ENCODE data around the gene PAFAH2. TPM values are rescaled to one million over a fixed set of nuclear protein-coding genes. Genes with fewer than 3 reads are reported as not detected.
A peak's percentile ranks its signal among the peaks of the same experiment; 100 is the strongest.

Gene PAFAH2
- total and polyA plus RNA-seq, 2 of the 13 experiments (the other 11 are each of a cell fraction or from before 2014, with no cell fraction given) = 6.9 to 9.4 TPM

DNA sequence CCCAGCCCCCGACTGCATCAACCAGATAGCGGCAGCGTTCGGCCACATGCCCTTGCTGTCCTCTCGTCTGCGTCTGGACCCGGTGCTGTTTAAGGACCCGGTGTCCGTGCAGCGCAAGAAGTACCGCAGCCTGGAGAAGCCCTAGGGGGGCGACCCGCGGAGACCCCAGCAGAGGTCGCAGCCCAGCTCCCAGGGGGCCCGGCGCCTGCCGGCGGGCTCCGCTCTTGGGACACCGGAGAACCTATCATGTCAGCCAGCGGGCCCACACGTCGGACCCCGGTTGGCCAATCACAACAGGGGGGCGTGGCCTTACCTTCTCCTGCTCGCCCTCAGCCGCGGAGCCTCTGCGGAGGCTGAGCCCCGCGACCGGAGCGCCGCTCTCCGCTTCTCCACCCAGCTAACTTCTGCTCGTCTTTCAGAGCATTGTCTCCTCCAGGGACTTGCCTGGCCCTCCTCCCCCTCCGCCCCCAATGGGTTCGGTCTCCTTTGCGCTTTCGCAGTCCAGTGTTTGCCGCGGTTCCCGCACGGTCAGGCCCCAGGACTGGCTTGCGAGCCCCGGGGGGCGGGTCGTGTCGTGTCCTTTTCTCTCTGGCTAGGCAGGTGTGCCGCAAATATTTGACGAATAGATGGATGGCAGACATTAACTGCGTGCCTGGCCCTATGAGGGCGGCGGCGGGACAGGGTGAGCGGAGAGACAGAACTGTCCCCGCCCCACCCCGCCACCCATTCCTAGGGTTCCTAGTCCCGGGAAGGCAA lies 37.5 kb upstream of the PAFAH2 start (continued):
- TF ChIP-seq, protein P1, sequence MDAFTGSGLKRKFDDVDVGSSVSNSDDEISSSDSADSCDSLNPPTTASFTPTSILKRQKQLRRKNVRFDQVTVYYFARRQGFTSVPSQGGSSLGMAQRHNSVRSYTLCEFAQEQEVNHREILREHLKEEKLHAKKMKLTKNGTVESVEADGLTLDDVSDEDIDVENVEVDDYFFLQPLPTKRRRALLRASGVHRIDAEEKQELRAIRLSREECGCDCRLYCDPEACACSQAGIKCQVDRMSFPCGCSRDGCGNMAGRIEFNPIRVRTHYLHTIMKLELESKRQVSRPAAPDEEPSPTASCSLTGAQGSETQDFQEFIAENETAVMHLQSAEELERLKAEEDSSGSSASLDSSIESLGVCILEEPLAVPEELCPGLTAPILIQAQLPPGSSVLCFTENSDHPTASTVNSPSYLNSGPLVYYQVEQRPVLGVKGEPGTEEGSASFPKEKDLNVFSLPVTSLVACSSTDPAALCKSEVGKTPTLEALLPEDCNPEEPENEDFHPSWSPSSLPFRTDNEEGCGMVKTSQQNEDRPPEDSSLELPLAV (CRISPR knock-in tag; conservative IDR thresholded peaks at IDR 0.05; ENCODE audit: low read depth) = no peak
- TF ChIP-seq ZNF33B (CRISPR knock-in tag; IDR thresholded peaks at IDR 0.05) = no peak
- no peak for TF ChIP-seq EED (CRISPR knock-in tag; IDR thresholded peaks at IDR 0.05)
- TF ChIP-seq ZEB1 (IDR thresholded peaks at IDR 0.05; ENCODE audit: insufficient replicate concordance, low read depth) = peak; percentile 13
- TF ChIP-seq, protein P2, sequence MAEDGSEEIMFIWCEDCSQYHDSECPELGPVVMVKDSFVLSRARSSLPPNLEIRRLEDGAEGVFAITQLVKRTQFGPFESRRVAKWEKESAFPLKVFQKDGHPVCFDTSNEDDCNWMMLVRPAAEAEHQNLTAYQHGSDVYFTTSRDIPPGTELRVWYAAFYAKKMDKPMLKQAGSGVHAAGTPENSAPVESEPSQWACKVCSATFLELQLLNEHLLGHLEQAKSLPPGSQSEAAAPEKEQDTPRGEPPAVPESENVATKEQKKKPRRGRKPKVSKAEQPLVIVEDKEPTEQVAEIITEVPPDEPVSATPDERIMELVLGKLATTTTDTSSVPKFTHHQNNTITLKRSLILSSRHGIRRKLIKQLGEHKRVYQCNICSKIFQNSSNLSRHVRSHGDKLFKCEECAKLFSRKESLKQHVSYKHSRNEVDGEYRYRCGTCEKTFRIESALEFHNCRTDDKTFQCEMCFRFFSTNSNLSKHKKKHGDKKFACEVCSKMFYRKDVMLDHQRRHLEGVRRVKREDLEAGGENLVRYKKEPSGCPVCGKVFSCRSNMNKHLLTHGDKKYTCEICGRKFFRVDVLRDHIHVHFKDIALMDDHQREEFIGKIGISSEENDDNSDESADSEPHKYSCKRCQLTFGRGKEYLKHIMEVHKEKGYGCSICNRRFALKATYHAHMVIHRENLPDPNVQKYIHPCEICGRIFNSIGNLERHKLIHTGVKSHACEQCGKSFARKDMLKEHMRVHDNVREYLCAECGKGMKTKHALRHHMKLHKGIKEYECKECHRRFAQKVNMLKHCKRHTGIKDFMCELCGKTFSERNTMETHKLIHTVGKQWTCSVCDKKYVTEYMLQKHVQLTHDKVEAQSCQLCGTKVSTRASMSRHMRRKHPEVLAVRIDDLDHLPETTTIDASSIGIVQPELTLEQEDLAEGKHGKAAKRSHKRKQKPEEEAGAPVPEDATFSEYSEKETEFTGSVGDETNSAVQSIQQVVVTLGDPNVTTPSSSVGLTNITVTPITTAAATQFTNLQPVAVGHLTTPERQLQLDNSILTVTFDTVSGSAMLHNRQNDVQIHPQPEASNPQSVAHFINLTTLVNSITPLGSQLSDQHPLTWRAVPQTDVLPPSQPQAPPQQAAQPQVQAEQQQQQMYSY (CRISPR knock-in tag; IDR thresholded peaks at IDR 0.05) = no peak
- no peak for TF ChIP-seq ZNF383 (CRISPR knock-in tag; IDR thresholded peaks at IDR 0.05; ENCODE audit: borderline replicate concordance)
- peak; percentile 86 for TF ChIP-seq POLR2G (IDR thresholded peaks at IDR 0.05; ENCODE audit: low read depth, low read length)
- TF ChIP-seq ZNF83 (CRISPR knock-in tag; IDR thresholded peaks at IDR 0.05; ENCODE audit: borderline replicate concordance) = no peak
- no peak for TF ChIP-seq MEIS2 (CRISPR knock-in tag; IDR thresholded peaks at IDR 0.05)
- TF ChIP-seq SOX13 (IDR thresholded peaks at IDR 0.05) = no peak
- TF ChIP-seq SOX13 (CRISPR knock-in tag; conservative IDR thresholded peaks at IDR 0.05 in 1 of 2, IDR thresholded peaks at IDR 0.05 in 1 of 2) = peak in 1 of 2 experiments; percentile 25; a peak in 1 of 4 replicates
- no peak for TF ChIP-seq ZNF713 (CRISPR knock-in tag; IDR thresholded peaks at IDR 0.05)
- no peak for TF ChIP-seq KLF16 (CRISPR knock-in tag; IDR thresholded peaks at IDR 0.05)
- TF ChIP-seq, protein P3, sequence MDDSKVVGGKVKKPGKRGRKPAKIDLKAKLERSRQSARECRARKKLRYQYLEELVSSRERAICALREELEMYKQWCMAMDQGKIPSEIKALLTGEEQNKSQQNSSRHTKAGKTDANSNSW (CRISPR knock-in tag; IDR thresholded peaks at IDR 0.05; ENCODE audit: borderline replicate concordance) = no peak
- TF ChIP-seq, protein P4, sequence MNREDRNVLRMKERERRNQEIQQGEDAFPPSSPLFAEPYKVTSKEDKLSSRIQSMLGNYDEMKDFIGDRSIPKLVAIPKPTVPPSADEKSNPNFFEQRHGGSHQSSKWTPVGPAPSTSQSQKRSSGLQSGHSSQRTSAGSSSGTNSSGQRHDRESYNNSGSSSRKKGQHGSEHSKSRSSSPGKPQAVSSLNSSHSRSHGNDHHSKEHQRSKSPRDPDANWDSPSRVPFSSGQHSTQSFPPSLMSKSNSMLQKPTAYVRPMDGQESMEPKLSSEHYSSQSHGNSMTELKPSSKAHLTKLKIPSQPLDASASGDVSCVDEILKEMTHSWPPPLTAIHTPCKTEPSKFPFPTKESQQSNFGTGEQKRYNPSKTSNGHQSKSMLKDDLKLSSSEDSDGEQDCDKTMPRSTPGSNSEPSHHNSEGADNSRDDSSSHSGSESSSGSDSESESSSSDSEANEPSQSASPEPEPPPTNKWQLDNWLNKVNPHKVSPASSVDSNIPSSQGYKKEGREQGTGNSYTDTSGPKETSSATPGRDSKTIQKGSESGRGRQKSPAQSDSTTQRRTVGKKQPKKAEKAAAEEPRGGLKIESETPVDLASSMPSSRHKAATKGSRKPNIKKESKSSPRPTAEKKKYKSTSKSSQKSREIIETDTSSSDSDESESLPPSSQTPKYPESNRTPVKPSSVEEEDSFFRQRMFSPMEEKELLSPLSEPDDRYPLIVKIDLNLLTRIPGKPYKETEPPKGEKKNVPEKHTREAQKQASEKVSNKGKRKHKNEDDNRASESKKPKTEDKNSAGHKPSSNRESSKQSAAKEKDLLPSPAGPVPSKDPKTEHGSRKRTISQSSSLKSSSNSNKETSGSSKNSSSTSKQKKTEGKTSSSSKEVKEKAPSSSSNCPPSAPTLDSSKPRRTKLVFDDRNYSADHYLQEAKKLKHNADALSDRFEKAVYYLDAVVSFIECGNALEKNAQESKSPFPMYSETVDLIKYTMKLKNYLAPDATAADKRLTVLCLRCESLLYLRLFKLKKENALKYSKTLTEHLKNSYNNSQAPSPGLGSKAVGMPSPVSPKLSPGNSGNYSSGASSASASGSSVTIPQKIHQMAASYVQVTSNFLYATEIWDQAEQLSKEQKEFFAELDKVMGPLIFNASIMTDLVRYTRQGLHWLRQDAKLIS (CRISPR knock-in tag; IDR thresholded peaks at IDR 0.05) = no peak
- TF ChIP-seq, protein P5, sequence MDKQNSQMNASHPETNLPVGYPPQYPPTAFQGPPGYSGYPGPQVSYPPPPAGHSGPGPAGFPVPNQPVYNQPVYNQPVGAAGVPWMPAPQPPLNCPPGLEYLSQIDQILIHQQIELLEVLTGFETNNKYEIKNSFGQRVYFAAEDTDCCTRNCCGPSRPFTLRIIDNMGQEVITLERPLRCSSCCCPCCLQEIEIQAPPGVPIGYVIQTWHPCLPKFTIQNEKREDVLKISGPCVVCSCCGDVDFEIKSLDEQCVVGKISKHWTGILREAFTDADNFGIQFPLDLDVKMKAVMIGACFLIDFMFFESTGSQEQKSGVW (CRISPR knock-in tag; IDR thresholded peaks at IDR 0.05; ENCODE audit: borderline replicate concordance) = no peak
- TF ChIP-seq HDAC1 (CRISPR knock-in tag; IDR thresholded peaks at IDR 0.05) = peak; percentile 50
- TF ChIP-seq CAMTA2 (CRISPR knock-in tag; IDR thresholded peaks at IDR 0.05; ENCODE audit: borderline replicate concordance) = no peak
